ENCODE measurements around the gene AHCYL1. TPM values are rescaled to one million over a fixed set of nuclear protein-coding genes. Genes with fewer than 3 reads are reported as not detected.
A peak's percentile ranks its signal among the peaks of the same experiment; 100 is the strongest.

AHCYL1 gene
- total RNA-seq, 6 experiments from 2014 or later, result 51.4 to 77.5 (median 56.0) TPM

DNA sequence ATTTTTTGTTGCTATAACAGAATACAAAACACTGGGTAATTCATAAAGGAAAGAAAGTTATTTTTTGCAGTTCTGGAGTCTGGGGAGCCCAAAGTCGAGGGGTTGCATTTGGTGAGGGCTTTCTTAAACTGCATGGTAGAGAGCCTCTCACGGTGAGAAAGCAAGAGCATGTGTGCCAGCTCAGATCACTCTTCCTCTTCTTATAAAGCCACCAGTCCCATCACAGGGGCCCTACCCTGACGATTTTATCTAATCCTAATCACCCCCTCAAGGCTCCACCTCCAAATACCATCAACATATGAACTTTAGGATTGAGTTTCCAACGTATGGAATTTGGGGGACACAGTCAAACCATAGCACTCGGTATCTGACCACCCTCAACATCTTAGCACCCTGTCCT is 48.9 kb downstream of the AHCYL1 start:
- H3K36me3 ChIP-seq, result peaks cover 0 to 12% (median 5%) of the 10 kb centered on the region in 4 donors
- H3K4me1 ChIP-seq, result peaks cover 0 to 20% (median 2%) of the 10 kb centered on the region in 4 donors
- H3K27me3 ChIP-seq, result no peaks in the 10 kb centered on the region
- intact Hi-C loops (cut with DNase I), result no loop called here
- no peak for TF ChIP-seq POLR2A (IDR thresholded peaks at IDR 0.05)
- TF ChIP-seq, protein P1, sequence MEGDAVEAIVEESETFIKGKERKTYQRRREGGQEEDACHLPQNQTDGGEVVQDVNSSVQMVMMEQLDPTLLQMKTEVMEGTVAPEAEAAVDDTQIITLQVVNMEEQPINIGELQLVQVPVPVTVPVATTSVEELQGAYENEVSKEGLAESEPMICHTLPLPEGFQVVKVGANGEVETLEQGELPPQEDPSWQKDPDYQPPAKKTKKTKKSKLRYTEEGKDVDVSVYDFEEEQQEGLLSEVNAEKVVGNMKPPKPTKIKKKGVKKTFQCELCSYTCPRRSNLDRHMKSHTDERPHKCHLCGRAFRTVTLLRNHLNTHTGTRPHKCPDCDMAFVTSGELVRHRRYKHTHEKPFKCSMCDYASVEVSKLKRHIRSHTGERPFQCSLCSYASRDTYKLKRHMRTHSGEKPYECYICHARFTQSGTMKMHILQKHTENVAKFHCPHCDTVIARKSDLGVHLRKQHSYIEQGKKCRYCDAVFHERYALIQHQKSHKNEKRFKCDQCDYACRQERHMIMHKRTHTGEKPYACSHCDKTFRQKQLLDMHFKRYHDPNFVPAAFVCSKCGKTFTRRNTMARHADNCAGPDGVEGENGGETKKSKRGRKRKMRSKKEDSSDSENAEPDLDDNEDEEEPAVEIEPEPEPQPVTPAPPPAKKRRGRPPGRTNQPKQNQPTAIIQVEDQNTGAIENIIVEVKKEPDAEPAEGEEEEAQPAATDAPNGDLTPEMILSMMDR (IDR thresholded peaks at IDR 0.05), result no peak
- ATAC-seq, result no peak
- H3K4me3 ChIP-seq, result no peak overlapping the region
- DNase-seq, result no peak
- no peak overlapping the region for H3K27ac ChIP-seq
- H3K9me3 ChIP-seq, result no peaks in the 10 kb centered on the region
- WGBS (ENCODE audit: insufficient coverage, low coverage, low lambda C conversion rate, missing lambda C conversion rate), result 75% methylated on average over 3 of the region's 5 CpGs

DNA sequence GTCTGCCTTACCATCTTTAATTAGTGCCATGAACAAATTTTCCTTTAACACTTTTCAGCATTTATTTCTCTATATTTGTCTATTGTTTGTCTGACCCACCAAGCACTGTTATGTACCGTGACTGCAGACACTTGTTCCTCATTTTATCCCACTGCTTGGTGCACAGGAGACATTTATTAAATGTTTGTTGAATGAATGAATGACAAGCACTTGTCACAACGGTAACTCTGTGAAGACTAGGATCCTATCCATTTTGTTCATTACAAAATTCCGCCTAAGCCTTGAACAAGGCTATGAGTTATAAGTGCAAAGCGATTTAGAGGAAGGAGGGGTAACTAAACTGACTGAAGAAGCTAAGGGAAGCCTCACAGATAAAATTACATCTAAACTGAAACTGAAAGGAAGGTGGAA is 49.5 kb downstream of the AHCYL1 start:
- ATAC-seq (no peak), DNase-seq (no peak)
- intact Hi-C loops (cut with DNase I), result no loop called here
- H3K27me3 ChIP-seq, result no peaks in the 10 kb centered on the region
- TF ChIP-seq, protein P1 (IDR thresholded peaks at IDR 0.05), result no peak
- TF ChIP-seq POLR2A (IDR thresholded peaks at IDR 0.05), result no peak
- peaks cover 0 to 19% (median 8%) of the 10 kb centered on the region in 4 donors for H3K36me3 ChIP-seq
- H3K9me3 ChIP-seq, result no peaks in the 10 kb centered on the region
- H3K4me1 ChIP-seq, result peaks cover 0 to 20% (median 2%) of the 10 kb centered on the region in 4 donors
- H3K27ac ChIP-seq, result peak overlapping the region; percentile 51 to 82 (median 55)
- H3K4me3 ChIP-seq, result peak overlapping the region; percentile 75 to 98 (median 97)
- WGBS (ENCODE audit: insufficient coverage, low coverage, low lambda C conversion rate, missing lambda C conversion rate), result 20% methylated on average over 4 of the region's 4 CpGs

DNA sequence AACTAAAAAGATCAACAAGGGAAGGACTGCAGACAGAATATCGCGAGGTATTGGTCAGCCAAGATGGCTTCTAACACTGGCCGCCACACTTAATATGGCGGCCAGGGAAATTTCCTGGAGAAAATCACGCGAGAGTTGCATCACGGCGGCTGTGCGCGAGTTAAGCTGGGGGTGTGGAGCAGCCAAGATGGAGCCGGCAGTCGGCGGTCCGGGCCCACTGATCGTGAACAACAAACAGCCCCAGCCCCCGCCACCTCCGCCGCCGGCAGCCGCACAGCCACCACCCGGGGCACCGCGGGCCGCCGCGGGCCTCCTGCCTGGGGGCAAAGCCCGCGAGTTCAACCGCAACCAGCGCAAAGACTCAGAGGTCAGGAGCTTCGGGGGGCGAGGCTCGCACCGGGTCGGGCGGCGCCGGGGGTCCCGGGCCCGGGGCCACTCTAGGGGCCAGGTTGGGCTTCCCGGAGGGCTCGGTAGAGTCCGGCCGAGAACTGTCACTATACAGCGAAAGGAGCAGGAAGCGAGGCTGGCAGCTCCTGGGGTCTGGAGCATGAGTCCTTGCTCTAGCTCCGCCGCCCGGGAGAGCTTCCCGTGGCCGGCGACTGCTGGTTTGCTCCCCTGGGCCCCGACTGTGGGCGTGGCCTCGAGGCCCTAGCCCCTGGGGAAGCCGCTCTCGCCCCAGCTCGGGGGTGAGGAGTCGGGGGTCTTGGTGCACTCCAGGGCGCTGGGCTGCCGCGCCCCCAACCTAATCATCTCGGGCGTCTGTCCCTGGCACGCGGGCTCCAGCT is 50.1 kb downstream of the AHCYL1 start, which contains the start of gene STRIP1:
TSS of gene STRIP1 (plus strand) at position 174 of the 785 bp plus-strand sequence. CDS start at position 188, 14 bp downstream.
- H3K36me3 ChIP-seq, result peaks cover 0 to 24% (median 8%) of the 10 kb centered on the region in 4 donors
- peak within 1 kb of the TSS; percentile 61 to 82 (median 66) for H3K27ac ChIP-seq
- H3K4me3 ChIP-seq, result peak within 1 kb of the TSS; percentile 75 to 98 (median 97)
- H3K9me3 ChIP-seq, result no peaks in the 10 kb centered on the region
- peaks cover 0 to 20% (median 2%) of the 10 kb centered on the region in 4 donors for H3K4me1 ChIP-seq
- intact Hi-C loops (cut with DNase I), result no loop called here
- H3K27me3 ChIP-seq, result no peaks in the 10 kb centered on the region
- DNase-seq (peak; percentile 91 to 93 (median 93)), ATAC-seq (peak; percentile 89 to 93 (median 92))
- TF ChIP-seq POLR2A (IDR thresholded peaks at IDR 0.05), result peak; percentile 62
- TF ChIP-seq, protein P1 (IDR thresholded peaks at IDR 0.05), result no peak
- WGBS (ENCODE audit: insufficient coverage, low coverage, low lambda C conversion rate, missing lambda C conversion rate), result 0% methylated on average over 10 of the region's 66 CpGs

DNA sequence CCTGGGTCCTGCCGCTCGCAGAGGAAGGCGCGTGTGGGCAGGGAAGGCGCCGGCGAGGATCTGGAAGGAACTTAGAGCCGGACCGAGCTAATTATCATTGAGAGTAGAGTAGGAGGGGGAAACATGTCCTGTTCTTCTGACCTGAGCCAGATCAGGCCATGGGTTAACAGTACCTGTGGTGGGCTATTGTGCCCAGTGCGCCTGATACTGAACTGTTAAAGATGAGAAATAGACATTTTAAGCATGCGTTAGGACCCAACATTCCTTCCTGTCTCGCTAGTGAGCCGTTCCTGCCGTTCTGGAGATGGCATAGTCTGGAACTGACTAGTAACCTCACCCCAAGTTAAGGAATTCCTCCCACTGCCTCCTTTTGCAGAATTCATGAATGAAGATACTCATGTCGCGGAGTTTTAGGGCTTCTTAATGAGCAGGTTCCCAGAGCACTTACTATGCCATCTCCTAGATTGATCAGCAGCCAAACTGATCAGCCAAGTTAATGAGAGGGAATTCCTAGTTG is 50.7 kb downstream of the AHCYL1 start:
- peak overlapping the region in 2 of 3 donors; percentile 61 to 82 for H3K27ac ChIP-seq
- H3K36me3 ChIP-seq, result peaks cover 0 to 31% (median 9%) of the 10 kb centered on the region in 4 donors
- TF ChIP-seq POLR2A (IDR thresholded peaks at IDR 0.05), result no peak
- TF ChIP-seq, protein P1 (IDR thresholded peaks at IDR 0.05), result no peak
- ATAC-seq (peak in 2 of 4 donors; percentile 20 to 35), DNase-seq (no peak)
- no peaks in the 10 kb centered on the region for H3K9me3 ChIP-seq
- peak overlapping the region; percentile 75 to 98 (median 97) for H3K4me3 ChIP-seq
- intact Hi-C loops (cut with DNase I), result no loop called here
- WGBS (ENCODE audit: insufficient coverage, low coverage, low lambda C conversion rate, missing lambda C conversion rate), result 13% methylated on average over 8 of the region's 16 CpGs
- H3K4me1 ChIP-seq, result peaks cover 0 to 20% (median 2%) of the 10 kb centered on the region in 4 donors
- no peaks in the 10 kb centered on the region for H3K27me3 ChIP-seq
